ENCODE results near the gene PPARA. TPM values are rescaled to one million over a fixed set of nuclear protein-coding genes. Genes with fewer than 3 reads are reported as not detected.
"Not testable (repeated sequence)": the region's sequence is repeated elsewhere in the genome, so short reads cannot be mapped to it uniquely, and the experiment has no call there.

PPARA gene
- polyA plus RNA-seq, 3 donors: 7.2 to 15.4 (median 8.2) TPM

- no peak overlapping the region for H3K27ac ChIP-seq (ENCODE audit: low read depth, low read length)
- WGBS, 3 donors: 85 to 98% (median 91%) methylated on average over 12 to 15 of the region's 15 CpGs
Observed at GRCh38 chr22:46123694-46124382, 26.5 kb upstream of the PPARA start.

DNA sequence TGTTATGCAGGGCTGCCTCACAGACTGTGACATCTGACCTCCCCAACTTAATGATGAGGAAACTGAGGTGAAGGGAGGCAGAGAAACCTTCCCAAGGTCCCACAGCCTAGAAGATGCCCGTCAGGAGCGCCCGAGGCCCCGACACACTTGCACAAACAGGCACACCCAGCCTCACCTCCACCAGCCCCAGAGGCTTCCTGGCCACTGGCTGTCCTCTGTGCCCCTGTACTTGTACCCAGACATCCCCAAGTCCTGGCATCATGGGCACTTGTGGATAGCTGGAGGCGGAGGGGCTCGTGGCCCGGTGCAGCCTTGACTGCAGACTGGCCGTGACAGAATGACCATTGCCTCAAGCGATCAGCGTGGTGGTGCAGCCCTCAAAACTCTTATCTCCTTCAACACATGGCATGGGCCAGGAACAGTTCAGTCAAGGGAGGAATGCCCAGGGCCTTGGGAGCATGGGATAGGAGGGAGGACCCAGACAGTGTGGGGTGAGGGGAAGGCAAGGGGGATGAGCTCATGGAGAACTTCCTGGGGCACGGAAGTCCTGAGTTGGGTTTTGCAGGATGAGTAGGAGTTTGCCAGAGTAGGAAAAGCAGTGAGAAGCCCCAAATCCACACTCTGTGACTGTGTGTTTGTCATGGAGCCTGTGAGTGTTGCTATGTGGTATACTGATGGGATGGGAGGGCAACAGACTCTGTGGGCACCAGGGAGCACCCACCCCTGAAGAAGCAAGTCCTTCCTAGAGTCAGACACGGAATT, 25.8 kb upstream of the PPARA start:
- no peak overlapping the region for H3K27ac ChIP-seq (ENCODE audit: low read depth, low read length)
- WGBS, 3 donors: 94 to 96% (median 96%) methylated on average over 12 of the region's 12 CpGs

GRCh38 chr22:46125311-46125710, 25.0 kb upstream of the PPARA start:
- WGBS, 3 donors: 74 to 91% (median 88%) methylated on average over 7 of the region's 7 CpGs

DNA sequence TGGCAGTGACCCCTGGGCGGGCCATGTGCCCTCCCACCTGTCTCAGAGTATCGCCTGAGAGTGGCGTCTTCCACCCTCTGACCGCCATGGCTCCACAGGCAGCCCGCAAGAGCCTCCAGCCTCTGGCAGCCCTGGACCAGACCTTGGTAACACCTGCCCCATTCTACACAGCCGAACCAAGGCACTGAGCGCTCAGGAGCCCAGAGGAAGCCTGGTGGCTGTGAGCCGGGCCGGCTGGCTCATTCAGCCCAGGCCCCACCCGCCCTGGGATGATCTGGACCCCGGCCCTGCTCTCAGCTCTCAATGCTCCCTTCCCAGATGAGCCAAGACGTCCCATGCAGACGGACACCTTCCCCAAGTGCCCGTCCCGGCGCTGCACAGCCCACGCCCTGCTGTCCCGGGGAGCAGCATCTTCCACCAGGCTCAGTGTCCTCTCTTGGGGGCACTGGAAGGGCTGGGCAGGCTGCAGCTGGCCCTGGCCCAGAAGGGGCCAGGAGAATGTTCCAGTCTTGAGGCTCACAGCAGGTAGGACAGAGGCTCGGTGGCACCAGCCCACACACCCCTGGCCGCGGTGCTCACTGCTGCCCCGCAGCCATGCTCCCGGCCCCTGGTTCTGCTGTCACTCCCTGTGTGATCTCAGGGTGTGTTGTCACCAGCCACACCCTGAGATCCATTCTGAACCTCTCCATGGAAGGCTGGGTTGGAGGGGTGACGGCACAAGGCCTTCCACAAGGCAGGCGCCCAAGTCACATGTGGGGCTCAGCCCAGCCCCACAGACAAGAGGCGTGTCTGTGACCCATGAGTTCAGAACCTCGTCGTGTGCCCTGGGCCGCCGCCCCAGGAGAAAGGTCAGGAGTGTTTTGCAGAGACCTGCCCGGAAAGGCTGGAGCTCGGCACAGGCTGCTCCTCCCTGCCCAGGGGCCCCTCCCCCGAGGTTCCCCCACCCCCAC, 24.2 kb upstream of the PPARA start:
- WGBS, 3 donors: 82 to 88% (median 86%) methylated on average over 31 to 33 of the region's 33 CpGs
- H3K27ac ChIP-seq (ENCODE audit: low read depth, low read length): no peak overlapping the region

More at GRCh38 chr22:46125311-46125710, 25.0 kb upstream of the PPARA start:
- H3K27ac ChIP-seq (ENCODE audit: low read depth, low read length): no peak overlapping the region

GRCh38 chr22:46126853-46127385, 23.4 kb upstream of the PPARA start:
- 94 to 95% (median 95%) methylated on average over 13 of the region's 13 CpGs for WGBS, 3 donors

GRCh38 chr22:46127556-46127955, 22.8 kb upstream of the PPARA start:
- no peak overlapping the region for H3K27ac ChIP-seq (ENCODE audit: low read depth, low read length)
- WGBS, 3 donors: 93 to 95% (median 93%) methylated on average over 9 to 10 of the region's 10 CpGs

More at GRCh38 chr22:46126853-46127385, 23.4 kb upstream of the PPARA start:
- H3K27ac ChIP-seq (ENCODE audit: low read depth, low read length): no peak overlapping the region

GRCh38 chr22:46128606-46129005, 21.7 kb upstream of the PPARA start:
- 91 to 95% (median 93%) methylated on average over 12 of the region's 12 CpGs for WGBS, 3 donors
- no peak overlapping the region for H3K27ac ChIP-seq (ENCODE audit: low read depth, low read length)

DNA sequence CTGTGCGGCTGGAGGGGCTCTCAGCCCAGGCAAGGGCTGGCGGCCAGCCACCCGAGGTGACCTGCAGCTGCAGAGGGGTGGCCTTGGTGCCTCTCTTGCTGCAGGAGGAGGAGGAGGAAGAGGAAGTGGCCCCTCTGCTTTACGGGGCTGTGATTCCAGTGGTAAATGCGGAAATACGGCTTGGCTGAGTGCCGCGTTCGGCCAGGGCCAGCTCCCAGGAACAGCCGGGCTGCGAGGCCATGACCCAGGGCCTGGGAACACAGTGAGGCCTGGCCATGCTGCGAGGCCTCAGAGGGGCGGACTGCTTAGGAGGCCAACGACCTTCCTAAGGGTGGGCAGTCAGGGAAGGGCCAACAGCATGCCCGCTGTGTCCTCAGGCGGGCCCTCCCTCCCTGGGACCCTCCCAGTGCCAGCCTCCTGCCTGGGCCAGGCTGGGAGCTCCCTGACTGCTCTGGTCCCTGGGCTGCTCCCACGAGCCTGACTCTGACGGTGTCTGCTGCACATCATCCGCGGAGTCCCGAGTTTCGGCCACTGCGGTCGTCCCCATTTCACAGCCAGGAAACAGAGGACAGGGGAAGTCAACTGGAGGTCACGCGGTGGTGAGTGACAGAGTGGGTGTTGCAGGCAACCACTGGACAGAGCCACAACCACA, 20.8 kb upstream of the PPARA start:
- H3K27ac ChIP-seq (ENCODE audit: low read depth, low read length): no peak overlapping the region
- WGBS, 3 donors: 41 to 78% (median 55%) methylated on average over 19 to 26 of the region's 26 CpGs

GRCh38 chr22:46131151-46131587, 19.2 kb upstream of the PPARA start:
- no peak overlapping the region for H3K27ac ChIP-seq (ENCODE audit: low read depth, low read length)
- WGBS, 3 donors: 67 to 87% (median 76%) methylated on average over 13 of the region's 13 CpGs

DNA sequence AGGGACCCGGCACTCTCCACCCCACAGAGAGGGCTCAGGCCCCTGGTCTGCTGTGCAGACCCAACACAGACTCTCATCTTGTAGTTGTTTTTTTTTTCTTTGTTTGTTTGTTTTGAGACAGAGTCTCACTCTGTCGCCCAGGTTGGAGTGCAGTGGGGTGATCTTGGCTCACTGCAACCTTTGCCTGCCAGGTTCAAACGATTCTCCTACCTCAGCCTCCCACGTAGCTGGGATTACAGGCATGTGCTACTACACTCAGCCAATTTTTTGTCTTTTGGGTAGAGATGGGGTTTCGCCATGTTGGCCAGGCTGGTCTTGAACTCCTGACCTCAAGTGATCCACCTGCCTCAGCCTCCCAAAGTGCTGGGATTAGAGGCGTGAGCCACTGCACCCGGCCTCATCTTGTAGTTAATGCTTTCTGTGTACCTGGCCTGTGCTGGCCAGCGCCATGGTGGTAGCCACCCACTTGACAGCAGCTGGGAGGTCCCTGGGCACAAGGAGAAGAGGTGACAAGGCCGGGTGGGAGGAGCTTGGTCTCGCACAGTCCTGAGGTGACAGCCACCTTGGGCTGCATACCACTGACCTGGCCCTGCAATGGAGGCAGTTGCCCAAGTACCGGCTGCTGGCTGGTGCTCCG, 18.0 kb upstream of the PPARA start:
- H3K27ac ChIP-seq (ENCODE audit: low read depth, low read length): not testable (repeated sequence)
- WGBS, 3 donors: 89 to 90% (median 89%) methylated on average over 12 of the region's 12 CpGs

GRCh38 chr22:46132830-46133587, 17.3 kb upstream of the PPARA start:
- WGBS, 3 donors: 87 to 91% (median 90%) methylated on average over 18 to 19 of the region's 19 CpGs
- no peak overlapping the region for H3K27ac ChIP-seq (ENCODE audit: low read depth, low read length)

- WGBS, 3 donors: 85 to 97% (median 94%) methylated on average over 4 of the region's 4 CpGs
- no peak overlapping the region for H3K27ac ChIP-seq (ENCODE audit: low read depth, low read length)
Observed at GRCh38 chr22:46133588-46133855, 16.8 kb upstream of the PPARA start.

DNA sequence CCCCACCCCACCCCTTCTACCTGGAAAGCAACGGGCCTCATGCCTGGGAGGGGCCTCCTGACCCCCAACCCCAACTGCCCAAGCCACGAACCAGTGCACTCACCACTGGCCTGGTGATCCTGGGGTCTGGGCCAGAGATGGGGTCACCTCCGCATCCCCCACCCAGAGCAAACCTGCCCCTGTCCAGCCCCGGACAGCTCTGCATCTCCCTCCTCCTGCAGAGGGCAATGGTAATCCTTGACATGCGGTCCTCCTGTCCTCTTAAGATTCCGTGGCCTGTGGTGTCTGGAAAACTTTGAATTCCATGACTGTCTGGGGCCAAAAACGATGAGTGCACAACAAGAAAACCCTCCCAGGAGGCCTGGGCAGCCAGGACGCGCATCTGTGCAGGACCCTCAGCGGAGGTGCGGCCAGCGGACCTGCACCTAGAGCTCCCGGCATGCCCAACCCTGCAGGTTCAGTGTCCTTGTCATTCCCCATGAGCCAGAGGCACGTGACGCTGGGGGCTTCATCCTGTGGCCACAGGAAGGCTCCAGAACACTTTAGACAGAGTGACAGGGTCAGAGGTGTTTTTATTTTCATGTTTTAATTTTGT, 16.1 kb upstream of the PPARA start:
- WGBS, 3 donors: 89 to 95% (median 92%) methylated on average over 15 of the region's 15 CpGs
- H3K27ac ChIP-seq (ENCODE audit: low read depth, low read length): no peak overlapping the region

DNA sequence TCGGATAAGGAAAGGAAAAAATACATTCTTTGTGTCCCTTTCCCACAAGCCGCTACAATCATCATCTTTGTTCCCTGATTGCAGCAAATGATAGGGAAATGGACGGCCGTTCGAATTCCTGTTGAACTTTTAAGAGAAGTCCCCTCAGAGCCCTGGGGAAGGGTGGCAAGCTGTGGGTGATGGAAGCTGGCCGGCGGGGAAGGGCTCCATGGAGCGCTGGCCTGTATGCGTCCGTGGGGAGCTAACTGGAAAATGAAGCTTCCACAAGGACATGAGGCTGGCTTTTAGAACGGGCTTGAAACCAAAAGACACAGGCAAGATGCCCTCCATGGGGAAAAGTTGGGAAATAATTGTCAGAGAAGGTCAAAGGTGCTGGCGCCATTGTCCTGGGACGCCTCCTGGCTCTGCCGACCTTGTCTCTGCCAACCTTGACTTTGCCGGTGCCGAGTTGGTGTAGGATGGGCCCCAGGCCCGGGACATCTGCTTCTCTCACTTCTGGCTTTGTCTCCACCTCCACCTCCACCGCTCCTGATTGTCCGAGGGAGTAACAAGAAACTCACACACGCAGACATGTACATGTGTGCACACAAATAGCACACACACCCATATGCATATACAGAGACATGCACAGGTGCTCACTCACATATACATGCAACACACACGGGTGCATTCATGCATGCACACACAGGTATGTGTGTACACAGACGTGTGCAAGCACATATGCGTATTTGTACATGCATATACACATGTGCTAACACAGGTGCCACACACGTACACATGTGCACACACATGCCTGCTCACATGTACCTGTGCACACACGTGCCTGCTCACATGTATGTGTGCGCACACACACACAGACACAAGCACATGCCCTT, 14.5 kb upstream of the PPARA start:
- WGBS, 3 donors: 72 to 85% (median 79%) methylated on average over 26 of the region's 26 CpGs

GRCh38 chr22:46136486-46137217, 13.7 kb upstream of the PPARA start:
- 82 to 84% (median 83%) methylated on average over 24 of the region's 24 CpGs for WGBS, 3 donors
- no peak overlapping the region for H3K27ac ChIP-seq (ENCODE audit: low read depth, low read length)

More for the DNA sequence above, 14.5 kb upstream of the PPARA start:
- no peak overlapping the region for H3K27ac ChIP-seq (ENCODE audit: low read depth, low read length)

Data from adipose tissue (tissue), 3 donors.